ENCODE measurements around the gene CTNND2.

Gene CTNND2

GRCh38 chr5:11596185-11596584, 308.1 kb downstream of the CTNND2 start:
- no peak for DNase-seq (ENCODE audit: low spot score)

- no peak for DNase-seq (ENCODE audit: low spot score)
These were observed 309.2 kb downstream of the CTNND2 start for GRCh38 chr5:11595045-11595444.

- DNase-seq (ENCODE audit: low spot score), result no peak
These were observed 310.2 kb downstream of the CTNND2 start for GRCh38 chr5:11594021-11594420.

GRCh38 chr5:11590475-11590874, 313.8 kb downstream of the CTNND2 start:
- DNase-seq (ENCODE audit: low spot score), result no peak

- no peak for DNase-seq (ENCODE audit: low spot score)
These were observed 315.4 kb downstream of the CTNND2 start for GRCh38 chr5:11588803-11589202.

GRCh38 chr5:11584017-11584416, 320.2 kb downstream of the CTNND2 start:
- no peak for DNase-seq (ENCODE audit: low spot score)

- no peak for DNase-seq (ENCODE audit: low spot score)
These were observed 324.9 kb downstream of the CTNND2 start for GRCh38 chr5:11579351-11579750.

- no peak for DNase-seq (ENCODE audit: low spot score)
These were observed 329.5 kb downstream of the CTNND2 start for GRCh38 chr5:11574787-11575186.

GRCh38 chr5:11573140-11573992, 330.9 kb downstream of the CTNND2 start:
- DNase-seq (ENCODE audit: low spot score), result no peak

GRCh38 chr5:11564706-11565105, 339.5 kb downstream of the CTNND2 start:
- no peak for DNase-seq (ENCODE audit: low spot score)

- no peak for DNase-seq (ENCODE audit: low spot score)
These were observed 340.4 kb downstream of the CTNND2 start for GRCh38 chr5:11563822-11564221.

- no peak for DNase-seq (ENCODE audit: low spot score)
These were observed 343.1 kb downstream of the CTNND2 start for GRCh38 chr5:11560915-11561697.

GRCh38 chr5:11557063-11557462, 347.2 kb downstream of the CTNND2 start:
- DNase-seq (ENCODE audit: low spot score), result no peak

GRCh38 chr5:11555171-11555570, 349.1 kb downstream of the CTNND2 start:
- DNase-seq (ENCODE audit: low spot score), result no peak

- DNase-seq (ENCODE audit: low spot score), result no peak
These were observed 356.5 kb downstream of the CTNND2 start for GRCh38 chr5:11547730-11548129.

- DNase-seq (ENCODE audit: low spot score), result no peak
These were observed 357.1 kb downstream of the CTNND2 start for GRCh38 chr5:11547140-11547539.

GRCh38 chr5:11540112-11540511, 364.1 kb downstream of the CTNND2 start:
- DNase-seq (ENCODE audit: low spot score), result no peak

GRCh38 chr5:11531811-11532555, 372.3 kb downstream of the CTNND2 start:
- no peak for DNase-seq (ENCODE audit: low spot score)

GRCh38 chr5:11528720-11529119, 375.5 kb downstream of the CTNND2 start:
- no peak for DNase-seq (ENCODE audit: low spot score)

- DNase-seq (ENCODE audit: low spot score), result no peak
These were observed 376.4 kb downstream of the CTNND2 start for GRCh38 chr5:11527652-11528349.

GRCh38 chr5:11525020-11525419, 379.2 kb downstream of the CTNND2 start:
- no peak for DNase-seq (ENCODE audit: low spot score)

GRCh38 chr5:11524188-11524587, 380.1 kb downstream of the CTNND2 start:
- no peak for DNase-seq (ENCODE audit: low spot score)
